Activated T-cell treated with anti-CD3 and anti-CD28 coated beads, Interleukin-2, amount 50 U/mL, for 24 hours (primary cell): ENCODE results near the gene CALM3.
A peak's percentile ranks its signal among the peaks of the same experiment; 100 is the strongest.
"Not testable (repeated sequence)": the region's sequence is repeated elsewhere in the genome, so short reads cannot be mapped to it uniquely, and the experiment has no call there.

Source experiments
- DNase-seq: peaks from one replicate; pipeline ENCODE4 v3.0.0-alpha.2; 2020
- H3K27ac Mint-ChIP-seq: 2 replicates; pipeline ENCODE4 v1.8.0; 2020; ENCODE audit warnings: mild to moderate bottlenecking, mixed read lengths
- H3K27me3 Mint-ChIP-seq: 2 replicates; pipeline ENCODE4 v1.8.0; 2020; ENCODE audit warnings: mixed read lengths
- H3K36me3 Mint-ChIP-seq: 2 replicates; pipeline ENCODE4 v1.8.0; 2020; ENCODE audit warnings: low read depth, mixed read lengths
- H3K4me1 Mint-ChIP-seq: 2 replicates; pipeline ENCODE4 v1.8.0; 2020; ENCODE audit warnings: low read depth, mixed read lengths
- H3K4me3 Mint-ChIP-seq: 2 replicates; pipeline ENCODE4 v1.8.0; 2020; ENCODE audit warnings: mild to moderate bottlenecking, moderate library complexity, mixed read lengths
- H3K9me3 Mint-ChIP-seq: 2 replicates; pipeline ENCODE4 v1.8.0; 2020; ENCODE audit warnings: mixed read lengths

CALM3 gene

GRCh38 chr19:46617601-46618000 lies 16.5 kb downstream of the CALM3 start:
- H3K4me1 Mint-ChIP-seq = peaks cover 76% of the 10 kb centered on the region
- DNase-seq = no peak
- H3K27me3 Mint-ChIP-seq = no peaks in the 10 kb centered on the region
- no peak overlapping the region for H3K4me3 Mint-ChIP-seq
- H3K36me3 Mint-ChIP-seq = no peaks in the 10 kb centered on the region
- no peaks in the 10 kb centered on the region for H3K9me3 Mint-ChIP-seq
- no peak overlapping the region for H3K27ac Mint-ChIP-seq

- no peak for DNase-seq
- peaks cover 74% of the 10 kb centered on the region for H3K4me1 Mint-ChIP-seq
Measured at GRCh38 chr19:46618670-46619231, 17.6 kb downstream of the CALM3 start.

GRCh38 chr19:46620267-46620666 lies 19.1 kb downstream of the CALM3 start:
- peak overlapping the region; percentile 92 for H3K27ac Mint-ChIP-seq
- H3K4me3 Mint-ChIP-seq = peak overlapping the region; percentile 68
- no peaks in the 10 kb centered on the region for H3K36me3 Mint-ChIP-seq
- no peaks in the 10 kb centered on the region for H3K27me3 Mint-ChIP-seq
- DNase-seq = no peak
- no peaks in the 10 kb centered on the region for H3K9me3 Mint-ChIP-seq
- H3K4me1 Mint-ChIP-seq = peaks cover 75% of the 10 kb centered on the region

More at GRCh38 chr19:46618670-46619231, 17.6 kb downstream of the CALM3 start:
- no peaks in the 10 kb centered on the region for H3K36me3 Mint-ChIP-seq
- H3K4me3 Mint-ChIP-seq = peak overlapping the region; percentile 68
- H3K9me3 Mint-ChIP-seq = no peaks in the 10 kb centered on the region
- H3K27ac Mint-ChIP-seq = peak overlapping the region; percentile 92
- no peaks in the 10 kb centered on the region for H3K27me3 Mint-ChIP-seq

- H3K9me3 Mint-ChIP-seq = no peaks in the 10 kb centered on the region
- no peaks in the 10 kb centered on the region for H3K36me3 Mint-ChIP-seq
- H3K27me3 Mint-ChIP-seq = no peaks in the 10 kb centered on the region
- DNase-seq = no peak
- no peak overlapping the region for H3K27ac Mint-ChIP-seq
- no peak overlapping the region for H3K4me3 Mint-ChIP-seq
- H3K4me1 Mint-ChIP-seq = peaks cover 77% of the 10 kb centered on the region
Measured at GRCh38 chr19:46620716-46621115, 19.6 kb downstream of the CALM3 start.

- Mint-ChIP-seq H3K4me1 (peaks cover 71% of the 10 kb centered on the region), H3K4me3 (peak overlapping the region; percentile 53), H3K9me3 (no peaks in the 10 kb centered on the region), H3K27me3 (no peaks in the 10 kb centered on the region), H3K36me3 (no peaks in the 10 kb centered on the region), H3K27ac (peak overlapping the region; percentile 66)
- no peak for DNase-seq
Measured at GRCh38 chr19:46621191-46622117, 20.3 kb downstream of the CALM3 start.

- Mint-ChIP-seq H3K4me3 (peak overlapping the region; percentile 53), H3K36me3 (no peaks in the 10 kb centered on the region), H3K4me1 (peaks cover 66% of the 10 kb centered on the region), H3K27ac (peak overlapping the region; percentile 27), H3K9me3 (no peaks in the 10 kb centered on the region), H3K27me3 (no peaks in the 10 kb centered on the region)
- no peak for DNase-seq
Measured at GRCh38 chr19:46622118-46622446, 21.0 kb downstream of the CALM3 start.

GRCh38 chr19:46623915-46624502 lies 22.9 kb downstream of the CALM3 start:
- Mint-ChIP-seq H3K4me1 (peaks cover 55% of the 10 kb centered on the region), H3K27me3 (no peaks in the 10 kb centered on the region), H3K9me3 (no peaks in the 10 kb centered on the region), H3K27ac (peak overlapping the region; percentile 86), H3K36me3 (no peaks in the 10 kb centered on the region), H3K4me3 (peak overlapping the region; percentile 78)
- DNase-seq = no peak

- no peaks in the 10 kb centered on the region for H3K36me3 Mint-ChIP-seq
- DNase-seq = peak; percentile 54
- no peaks in the 10 kb centered on the region for H3K27me3 Mint-ChIP-seq
- peak within 1 kb of the TSS; percentile 86 for H3K27ac Mint-ChIP-seq
- H3K4me1 Mint-ChIP-seq = peaks cover 46% of the 10 kb centered on the region
- H3K9me3 Mint-ChIP-seq = no peaks in the 10 kb centered on the region
- H3K4me3 Mint-ChIP-seq = peak within 1 kb of the TSS; percentile 78
Measured at GRCh38 chr19:46624958-46625661, 24.0 kb downstream of the CALM3 start, which contains the start of gene PTGIR. Gene PTGIR (minus strand): TSS chr19:46625089. CDS start chr19:46624225, 864 bp downstream.

GRCh38 chr19:46625731-46626130 lies 24.6 kb downstream of the CALM3 start:
- no peak for DNase-seq
- Mint-ChIP-seq H3K4me1 (peaks cover 40% of the 10 kb centered on the region), H3K4me3 (no peak overlapping the region), H3K27me3 (no peaks in the 10 kb centered on the region), H3K27ac (peak overlapping the region; percentile 86), H3K9me3 (no peaks in the 10 kb centered on the region), H3K36me3 (no peaks in the 10 kb centered on the region)

GRCh38 chr19:46626446-46626845 lies 25.3 kb downstream of the CALM3 start:
- H3K9me3 Mint-ChIP-seq = no peaks in the 10 kb centered on the region
- peaks cover 32% of the 10 kb centered on the region for H3K4me1 Mint-ChIP-seq
- no peak overlapping the region for H3K27ac Mint-ChIP-seq
- no peak for DNase-seq
- no peaks in the 10 kb centered on the region for H3K27me3 Mint-ChIP-seq
- no peak overlapping the region for H3K4me3 Mint-ChIP-seq
- no peaks in the 10 kb centered on the region for H3K36me3 Mint-ChIP-seq

GRCh38 chr19:46628970-46629369 lies 27.8 kb downstream of the CALM3 start:
- H3K4me3 Mint-ChIP-seq, H3K9me3 Mint-ChIP-seq, H3K27ac Mint-ChIP-seq, H3K36me3 Mint-ChIP-seq, DNase-seq, H3K27me3 Mint-ChIP-seq: not testable (repeated sequence)
- peaks cover 29% of the 10 kb centered on the region for H3K4me1 Mint-ChIP-seq

GRCh38 chr19:46629546-46630025 lies 28.5 kb downstream of the CALM3 start:
- Mint-ChIP-seq H3K27me3 (no peaks in the 10 kb centered on the region), H3K36me3 (no peaks in the 10 kb centered on the region), H3K9me3 (no peaks in the 10 kb centered on the region), H3K4me1 (peaks cover 28% of the 10 kb centered on the region), H3K27ac (no peak overlapping the region), H3K4me3 (no peak overlapping the region)
- DNase-seq = no peak

GRCh38 chr19:46630586-46631205 lies 29.6 kb downstream of the CALM3 start:
- peaks cover 22% of the 10 kb centered on the region for H3K4me1 Mint-ChIP-seq
- no peaks in the 10 kb centered on the region for H3K9me3 Mint-ChIP-seq
- no peaks in the 10 kb centered on the region for H3K27me3 Mint-ChIP-seq

GRCh38 chr19:46631481-46631880 lies 30.4 kb downstream of the CALM3 start:
- Mint-ChIP-seq H3K27ac (no peak overlapping the region), H3K4me3 (no peak overlapping the region), H3K36me3 (no peaks in the 10 kb centered on the region), H3K27me3 (no peaks in the 10 kb centered on the region), H3K4me1 (peaks cover 24% of the 10 kb centered on the region), H3K9me3 (no peaks in the 10 kb centered on the region)
- no peak for DNase-seq

More at GRCh38 chr19:46630586-46631205, 29.6 kb downstream of the CALM3 start:
- H3K4me3 Mint-ChIP-seq = no peak overlapping the region
- no peak for DNase-seq
- H3K36me3 Mint-ChIP-seq = no peaks in the 10 kb centered on the region
- H3K27ac Mint-ChIP-seq = no peak overlapping the region
